Gastrocnemius medialis (tissue), 4 donors: Measurements from ENCODE around the gene PICALM.

Source experiments
- POLR2A ChIP-seq, 2 donors: fragments of 450-650 bp; IDR thresholded peaks; one replicate each; pipeline ENCODE4 v1.6.1; 2017; ENCODE audit warnings: antibody characterized with exemption in 2 of 2, mild to moderate bottlenecking in 2 of 2, moderate library complexity in 2 of 2
- TF ChIP-seq, protein P1 (sequence below), 5 experiments: fragments of 450-650 bp in 3 of 5; fragments of 200-600 bp in 2 of 5; sonication (generic) in 2 of 5; IDR thresholded peaks in 4 of 5; conservative IDR thresholded peaks in 1 of 5; 1 replicate in 4 of 5; 2 replicates in 1 of 5; pipeline ENCODE4 v1.5.1; 2016 to 2019; ENCODE audit warnings: antibody characterized with exemption in 5 of 5, mild to moderate bottlenecking in 3 of 5, moderate library complexity in 3 of 5

DNA sequence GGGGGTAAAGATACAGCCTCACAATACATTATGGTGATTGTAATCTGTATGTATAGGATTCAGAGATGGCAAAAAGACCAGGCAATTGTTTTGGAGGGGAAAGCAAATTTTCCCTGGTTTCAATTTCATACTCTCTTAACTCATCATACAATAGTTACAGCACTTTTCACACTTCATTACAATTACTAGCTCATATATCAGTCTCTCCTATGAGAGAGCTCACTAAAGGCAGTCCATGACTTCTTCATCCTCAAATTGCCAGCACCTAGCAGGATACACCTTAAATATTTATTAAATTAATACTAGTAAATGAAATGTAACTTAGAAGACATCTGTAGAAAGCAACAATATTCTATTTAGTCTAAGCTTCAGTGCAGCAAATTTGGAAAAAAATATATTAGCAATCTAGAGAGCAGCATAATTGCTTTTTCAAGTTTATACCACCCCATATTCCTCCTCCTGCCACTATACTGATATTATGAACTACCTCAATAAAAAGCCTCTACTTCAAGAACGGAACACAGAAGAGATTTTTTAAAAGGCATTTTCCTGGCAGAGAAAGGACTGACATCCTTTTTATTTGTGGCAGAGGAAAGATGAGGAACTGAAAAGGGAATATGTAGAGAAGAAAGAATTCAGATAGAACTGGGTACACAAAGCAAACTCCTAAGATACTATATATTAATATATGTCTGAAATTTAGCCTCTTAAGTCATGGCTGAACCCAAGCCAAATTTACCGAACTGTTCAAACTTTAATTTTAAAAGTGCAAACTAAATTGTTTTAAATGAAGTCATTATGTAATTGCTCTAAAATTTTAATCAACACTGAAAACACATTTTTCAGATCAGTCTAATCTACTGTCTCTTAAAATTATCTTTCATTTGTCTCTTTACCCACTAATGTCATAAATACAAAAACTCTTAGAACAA, 27.7 kb downstream of the PICALM start:
- TF ChIP-seq, protein P1, sequence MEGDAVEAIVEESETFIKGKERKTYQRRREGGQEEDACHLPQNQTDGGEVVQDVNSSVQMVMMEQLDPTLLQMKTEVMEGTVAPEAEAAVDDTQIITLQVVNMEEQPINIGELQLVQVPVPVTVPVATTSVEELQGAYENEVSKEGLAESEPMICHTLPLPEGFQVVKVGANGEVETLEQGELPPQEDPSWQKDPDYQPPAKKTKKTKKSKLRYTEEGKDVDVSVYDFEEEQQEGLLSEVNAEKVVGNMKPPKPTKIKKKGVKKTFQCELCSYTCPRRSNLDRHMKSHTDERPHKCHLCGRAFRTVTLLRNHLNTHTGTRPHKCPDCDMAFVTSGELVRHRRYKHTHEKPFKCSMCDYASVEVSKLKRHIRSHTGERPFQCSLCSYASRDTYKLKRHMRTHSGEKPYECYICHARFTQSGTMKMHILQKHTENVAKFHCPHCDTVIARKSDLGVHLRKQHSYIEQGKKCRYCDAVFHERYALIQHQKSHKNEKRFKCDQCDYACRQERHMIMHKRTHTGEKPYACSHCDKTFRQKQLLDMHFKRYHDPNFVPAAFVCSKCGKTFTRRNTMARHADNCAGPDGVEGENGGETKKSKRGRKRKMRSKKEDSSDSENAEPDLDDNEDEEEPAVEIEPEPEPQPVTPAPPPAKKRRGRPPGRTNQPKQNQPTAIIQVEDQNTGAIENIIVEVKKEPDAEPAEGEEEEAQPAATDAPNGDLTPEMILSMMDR (IDR thresholded peaks at IDR 0.05 in 4 of 5, conservative IDR thresholded peaks at IDR 0.05 in 1 of 5), result no peak
- TF ChIP-seq POLR2A (IDR thresholded peaks at IDR 0.05), result no peak
